ENCODE results near the gene EGF.

- peak; percentile 33 to 80 (median 65) for TF ChIP-seq CTCF (IDR thresholded peaks at IDR 0.05 in 8 of 11, conservative IDR thresholded peaks at IDR 0.05 in 3 of 11)
- no peak for TF ChIP-seq POLR2AphosphoS5 (IDR thresholded peaks at IDR 0.05)
- no peak for TF ChIP-seq POLR2A (IDR thresholded peaks at IDR 0.05)
These were observed 137.6 kb downstream of the EGF start for GRCh38 chr4:110049951-110050925.
